Epithelial cell of proximal tubule (primary cell): ENCODE measurements around the gene SMARCB1. TPM values are rescaled to one million over a fixed set of nuclear protein-coding genes. Genes with fewer than 3 reads are reported as not detected.

Experiments
- DNase-seq: peaks from one replicate; pipeline ENCODE4 v3.0.0-alpha.2; 2011; ENCODE audit warnings: low read depth
- H3K4me3 ChIP-seq: 2 replicates; pipeline ENCODE4 v1.5.1; 2011; ENCODE audit warnings: low read depth, mild to moderate bottlenecking, low read length
- CTCF ChIP-seq: conservative IDR thresholded peaks from 2 replicates; pipeline ENCODE4 v1.5.1; 2012; ENCODE audit warnings: low read depth, mild to moderate bottlenecking, low read length
- total RNA-seq: library from RNA; depleted of rRNA; stranded (reverse); fragments of >200 nt; gene quantifications from 2 replicates; pipeline ENCODE4 v1.2.3, GENCODE V29; 2015

The SMARCB1 gene
- total RNA-seq, 1 donor from 2014 or later, result 173 TPM

- H3K4me3 ChIP-seq, result no peak overlapping the region
- DNase-seq, result no peak
- peak; percentile 39 for TF ChIP-seq CTCF
These were observed 2.9 kb downstream of the SMARCB1 start for GRCh38 chr22:23789638-23790037.

- no peak for TF ChIP-seq CTCF
- no peak overlapping the region for H3K4me3 ChIP-seq
- no peak for DNase-seq
These were observed 4.3 kb downstream of the SMARCB1 start for GRCh38 chr22:23790819-23791737.

GRCh38 chr22:23791738-23792645 is 5.2 kb downstream of the SMARCB1 start:
- no peak for TF ChIP-seq CTCF
- no peak for DNase-seq

GRCh38 chr22:23793326-23793725 is 6.6 kb downstream of the SMARCB1 start:
- no peak overlapping the region for H3K4me3 ChIP-seq
- DNase-seq, result no peak
- no peak for TF ChIP-seq CTCF

More at GRCh38 chr22:23791738-23792645, 5.2 kb downstream of the SMARCB1 start:
- H3K4me3 ChIP-seq, result no peak overlapping the region

- no peak overlapping the region for H3K4me3 ChIP-seq
- no peak for DNase-seq
- TF ChIP-seq CTCF, result no peak
These were observed 9.7 kb downstream of the SMARCB1 start for GRCh38 chr22:23796461-23796860.

- H3K4me3 ChIP-seq, result no peak overlapping the region
- no peak for DNase-seq
- TF ChIP-seq CTCF, result no peak
These were observed 13.8 kb downstream of the SMARCB1 start for GRCh38 chr22:23800297-23801237.
